HepG2 (cell line): ENCODE measurements around the gene CLTA. TPM values are rescaled to one million over a fixed set of nuclear protein-coding genes. Genes with fewer than 3 reads are reported as not detected.

ENCODE experiments used
- ARNT ChIP-seq: fragments of 450-650 bp; IDR thresholded peaks from 2 replicates; pipeline ENCODE4 v1.6.1; 2017
- EEA1 ChIP-seq: sonication (generic); formaldehyde crosslinking; IDR thresholded peaks from 2 replicates; pipeline ENCODE4 v1.5.1; 2020; ENCODE audit warnings: mild to moderate bottlenecking, missing genetic modification reagents, borderline replicate concordance
- EZH2 ChIP-seq: conservative IDR thresholded peaks from 2 replicates; pipeline ENCODE4 v1.6.1; 2012; ENCODE audit warnings: mild to moderate bottlenecking, low read depth, low read length, moderate library complexity
- HOXA3 ChIP-seq: sonication (generic); formaldehyde crosslinking; IDR thresholded peaks from 2 replicates; pipeline ENCODE4 v1.5.0; 2020; ENCODE audit warnings: missing genetic modification reagents
- KDM1A ChIP-seq: IDR thresholded peaks from 2 replicates; pipeline ENCODE4 v1.6.1; 2016; ENCODE audit warnings: missing compliant biosample characterization
- MAZ ChIP-seq, 2 experiments: sonication (generic) in 1 of 2; formaldehyde crosslinking in 1 of 2; IDR thresholded peaks; 2 replicates each; pipeline versions ENCODE4 v1.5.0 to v1.6.1; 2012 to 2020; ENCODE audit warnings: low read depth in 2 of 2, mild to moderate bottlenecking in 2 of 2, borderline replicate concordance in 1 of 2, improper control_type of control experiment in 1 of 2, low read length in 1 of 2, missing genetic modification reagents in 1 of 2, moderate library complexity in 1 of 2
- MED13 ChIP-seq: sonication (generic); formaldehyde crosslinking; IDR thresholded peaks from 2 replicates; pipeline ENCODE4 v1.5.0; 2020; ENCODE audit warnings: missing genetic modification reagents
- MIER2 ChIP-seq: IDR thresholded peaks from 2 replicates; pipeline ENCODE4 v1.6.1; 2016; ENCODE audit warnings: missing biosample characterization, missing genetic modification reagents
- NRL ChIP-seq: sonication (generic); formaldehyde crosslinking; IDR thresholded peaks from 2 replicates; pipeline ENCODE4 v1.5.0; 2020; ENCODE audit warnings: missing genetic modification reagents, mild to moderate bottlenecking, moderate library complexity, borderline replicate concordance
- PHF5A ChIP-seq: IDR thresholded peaks from one replicate; pipeline ENCODE4 v1.6.1; 2018; ENCODE audit warnings: low read depth, missing genetic modification reagents; ENCODE audit not compliant: unreplicated experiment
- RAD51 ChIP-seq: fragments of 450-650 bp; IDR thresholded peaks from 2 replicates; pipeline ENCODE4 v1.6.1; 2016; ENCODE audit warnings: borderline replicate concordance
- RELA ChIP-seq: sonication (generic); formaldehyde crosslinking; IDR thresholded peaks from 2 replicates; pipeline ENCODE4 v1.4.0; 2020; ENCODE audit warnings: missing genetic modification reagents
- RFX1 ChIP-seq: fragments of 450-650 bp; IDR thresholded peaks from 2 replicates; pipeline ENCODE4 v1.6.1; 2017
- SMC3 ChIP-seq: IDR thresholded peaks from 2 replicates; pipeline ENCODE4 v1.6.1; 2011; ENCODE audit warnings: low read length, improper control_type of control experiment
- STAT5B ChIP-seq: sonication (generic); formaldehyde crosslinking; IDR thresholded peaks from 2 replicates; pipeline ENCODE4 v1.4.0; 2020; ENCODE audit warnings: missing genetic modification reagents
- SUZ12 ChIP-seq: fragments of 150-350 bp; IDR thresholded peaks from 2 replicates; pipeline ENCODE4 v1.6.1; 2014; ENCODE audit warnings: low read depth, low read length
- TSC22D2 ChIP-seq: sonication (generic); formaldehyde crosslinking; IDR thresholded peaks from 2 replicates; pipeline ENCODE4 v1.5.1; 2020; ENCODE audit warnings: missing genetic modification reagents, mild to moderate bottlenecking, borderline replicate concordance
- ZFP82 ChIP-seq: sonication (generic); formaldehyde crosslinking; IDR thresholded peaks from 2 replicates; pipeline ENCODE4 v1.5.1; 2020; ENCODE audit warnings: mild to moderate bottlenecking, missing genetic modification reagents, borderline replicate concordance
- ZFP91 ChIP-seq: sonication (generic); formaldehyde crosslinking; IDR thresholded peaks from 2 replicates; pipeline ENCODE4 v1.9.0; 2022; ENCODE audit warnings: missing genetic modification reagents, mild to moderate bottlenecking, borderline replicate concordance
- ZNF124 ChIP-seq: sonication (generic); formaldehyde crosslinking; IDR thresholded peaks from 2 replicates; pipeline ENCODE4 v1.4.0; 2020; ENCODE audit warnings: missing genetic modification reagents
- ZNF343 ChIP-seq: sonication (generic); formaldehyde crosslinking; IDR thresholded peaks from 2 replicates; pipeline ENCODE4 v1.4.0; 2020; ENCODE audit warnings: mild to moderate bottlenecking, missing genetic modification reagents
- ZNF550 ChIP-seq: sonication (generic); formaldehyde crosslinking; IDR thresholded peaks from 2 replicates; pipeline ENCODE4 v1.4.0; 2020; ENCODE audit warnings: mild to moderate bottlenecking, missing genetic modification reagents, borderline replicate concordance
- ZNF839 ChIP-seq: sonication (generic); formaldehyde crosslinking; IDR thresholded peaks from 2 replicates; pipeline ENCODE4 v1.4.0; 2020; ENCODE audit warnings: missing genetic modification reagents, mild to moderate bottlenecking, borderline replicate concordance
- polyA plus RNA-seq, 8 experiments: library from polyadenylated mRNA; depleted of rRNA in 3 of 8; stranded (reverse) in 7 of 8; unstranded in 1 of 8; fragments of >200 nt; fragmentation: Illumina TruSeq in 4 of 8; extraction: Trizol in 4 of 8; gene quantifications; 2 replicates each; pipeline versions ENCODE4 v1.2.1 to v1.2.3, GENCODE V29; 2011 to 2016; ENCODE audit warnings: low read depth in 4 of 8, missing spikeins in 1 of 8, mixed read lengths in 1 of 8; ENCODE audit not compliant: insufficient read depth in 1 of 8
- total RNA-seq, 5 experiments: library from RNA; depleted of rRNA; stranded (reverse); fragments of >200 nt; fragmentation: Illumina TruSeq; extraction: Trizol; gene quantifications; 2 replicates each; pipeline ENCODE4 v1.2.3, GENCODE V29; 2016; ENCODE audit warnings: low read depth in 1 of 5
- TF ChIP-seq, protein P1 (sequence below): sonication (generic); formaldehyde crosslinking; IDR thresholded peaks from 2 replicates; pipeline ENCODE4 v1.4.0; 2020; ENCODE audit warnings: missing genetic modification reagents
- TF ChIP-seq, protein P2 (sequence below): IDR thresholded peaks from 2 replicates; pipeline ENCODE4 v1.6.1; 2016; ENCODE audit warnings: mild to moderate bottlenecking

The CLTA gene
- total and polyA plus RNA-seq, 2 of the 13 experiments (the other 11 are each of a cell fraction or from before 2014, with no cell fraction given), result 143 to 222 TPM

DNA sequence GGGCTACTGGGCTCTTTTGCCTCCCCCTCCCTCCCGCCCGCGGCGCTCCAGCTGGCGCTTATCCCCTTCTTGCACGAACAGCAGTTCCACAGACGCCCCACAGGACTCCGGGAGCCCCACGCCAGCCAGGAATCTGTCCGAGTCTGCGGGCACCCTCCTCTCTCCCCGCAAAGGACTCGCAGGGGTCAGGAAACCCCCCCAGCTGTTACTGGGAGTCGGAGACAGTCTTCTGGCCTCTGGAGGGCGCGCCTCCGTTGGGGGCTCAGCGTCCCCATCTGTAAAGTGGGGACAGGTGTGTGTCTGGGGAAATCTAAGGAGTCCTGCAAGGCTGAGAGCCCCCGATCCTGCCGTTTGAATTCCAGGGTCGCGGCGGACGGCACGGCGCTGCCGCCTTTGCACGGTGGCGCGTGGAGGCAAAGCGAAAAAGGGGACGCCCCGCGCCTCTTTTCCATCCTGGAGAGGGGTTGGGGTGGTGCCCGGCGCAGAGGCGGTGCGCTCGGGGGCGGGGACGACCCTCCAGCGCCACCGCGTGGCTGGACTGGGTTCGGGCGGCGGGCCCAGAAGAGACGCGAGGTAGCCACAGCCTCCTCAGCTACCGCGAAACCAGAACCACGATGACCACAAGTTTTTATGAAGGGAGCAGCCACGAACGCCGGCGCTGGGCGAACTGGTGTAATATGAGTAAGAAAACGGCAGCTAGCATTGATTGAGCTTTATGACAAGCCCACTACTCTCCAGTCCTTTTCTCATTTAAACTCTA, 24.4 kb upstream of the CLTA start (continued):
- 0 out of 2 replicates have a peak, but pooled peaks have one; percentile 67 for TF ChIP-seq ZNF550 (CRISPR knock-in tag)
- TF ChIP-seq TSC22D2, result 0 out of 2 replicates have a peak, but pooled peaks have one; percentile 34
- TF ChIP-seq SMC3, result peak; percentile 26; the same call in 1 of the 2 replicates
- TF ChIP-seq ZNF124, result no peak
- TF ChIP-seq ZFP91, result peak; percentile 50; the same call in 1 of the 2 replicates
- no peak for TF ChIP-seq SUZ12
- 0 out of 2 replicates have a peak, but pooled peaks have one; percentile 35 for TF ChIP-seq HOXA3
- no peak for TF ChIP-seq ZFP82 (CRISPR knock-in tag)
- TF ChIP-seq, protein P1, sequence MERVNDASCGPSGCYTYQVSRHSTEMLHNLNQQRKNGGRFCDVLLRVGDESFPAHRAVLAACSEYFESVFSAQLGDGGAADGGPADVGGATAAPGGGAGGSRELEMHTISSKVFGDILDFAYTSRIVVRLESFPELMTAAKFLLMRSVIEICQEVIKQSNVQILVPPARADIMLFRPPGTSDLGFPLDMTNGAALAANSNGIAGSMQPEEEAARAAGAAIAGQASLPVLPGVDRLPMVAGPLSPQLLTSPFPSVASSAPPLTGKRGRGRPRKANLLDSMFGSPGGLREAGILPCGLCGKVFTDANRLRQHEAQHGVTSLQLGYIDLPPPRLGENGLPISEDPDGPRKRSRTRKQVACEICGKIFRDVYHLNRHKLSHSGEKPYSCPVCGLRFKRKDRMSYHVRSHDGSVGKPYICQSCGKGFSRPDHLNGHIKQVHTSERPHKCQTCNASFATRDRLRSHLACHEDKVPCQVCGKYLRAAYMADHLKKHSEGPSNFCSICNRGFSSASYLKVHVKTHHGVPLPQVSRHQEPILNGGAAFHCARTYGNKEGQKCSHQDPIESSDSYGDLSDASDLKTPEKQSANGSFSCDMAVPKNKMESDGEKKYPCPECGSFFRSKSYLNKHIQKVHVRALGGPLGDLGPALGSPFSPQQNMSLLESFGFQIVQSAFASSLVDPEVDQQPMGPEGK, result 0 out of 2 replicates have a peak, but pooled peaks have one; percentile 23
- 0 out of 2 replicates have a peak, but pooled peaks have one; percentile 24 for TF ChIP-seq MED13
- TF ChIP-seq RELA (CRISPR knock-in tag), result no peak
- TF ChIP-seq RAD51, result no peak
- no peak for TF ChIP-seq NRL (CRISPR knock-in tag)
- TF ChIP-seq ZNF839 (CRISPR knock-in tag), result no peak
- no peak for TF ChIP-seq EZH2
- no peak for TF ChIP-seq KDM1A
- no peak for TF ChIP-seq ARNT
- peak; percentile 42 for TF ChIP-seq PHF5A
- no peak for TF ChIP-seq ZNF343
- no peak for TF ChIP-seq RFX1
- TF ChIP-seq STAT5B (CRISPR knock-in tag), result no peak
- TF ChIP-seq EEA1 (CRISPR knock-in tag), result no peak
- TF ChIP-seq, protein P2, sequence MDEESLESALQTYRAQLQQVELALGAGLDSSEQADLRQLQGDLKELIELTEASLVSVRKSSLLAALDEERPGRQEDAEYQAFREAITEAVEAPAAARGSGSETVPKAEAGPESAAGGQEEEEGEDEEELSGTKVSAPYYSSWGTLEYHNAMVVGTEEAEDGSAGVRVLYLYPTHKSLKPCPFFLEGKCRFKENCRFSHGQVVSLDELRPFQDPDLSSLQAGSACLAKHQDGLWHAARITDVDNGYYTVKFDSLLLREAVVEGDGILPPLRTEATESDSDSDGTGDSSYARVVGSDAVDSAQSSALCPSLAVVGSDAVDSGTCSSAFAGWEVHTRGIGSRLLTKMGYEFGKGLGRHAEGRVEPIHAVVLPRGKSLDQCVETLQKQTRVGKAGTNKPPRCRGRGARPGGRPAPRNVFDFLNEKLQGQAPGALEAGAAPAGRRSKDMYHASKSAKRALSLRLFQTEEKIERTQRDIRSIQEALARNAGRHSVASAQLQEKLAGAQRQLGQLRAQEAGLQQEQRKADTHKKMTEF (CRISPR knock-in tag), result no peak
- TF ChIP-seq MIER2 (CRISPR knock-in tag), result no peak
- TF ChIP-seq MAZ (IDR thresholded peaks at IDR 0.05; ENCODE audit: borderline replicate concordance, low read depth, low read length), result no peak
- 0 out of 2 replicates have a peak, but pooled peaks have one; percentile 39 for TF ChIP-seq MAZ (CRISPR knock-in tag; IDR thresholded peaks at IDR 0.05; ENCODE audit: low read depth)
